ENCODE results near the gene C2CD3.

The C2CD3 gene

DNA sequence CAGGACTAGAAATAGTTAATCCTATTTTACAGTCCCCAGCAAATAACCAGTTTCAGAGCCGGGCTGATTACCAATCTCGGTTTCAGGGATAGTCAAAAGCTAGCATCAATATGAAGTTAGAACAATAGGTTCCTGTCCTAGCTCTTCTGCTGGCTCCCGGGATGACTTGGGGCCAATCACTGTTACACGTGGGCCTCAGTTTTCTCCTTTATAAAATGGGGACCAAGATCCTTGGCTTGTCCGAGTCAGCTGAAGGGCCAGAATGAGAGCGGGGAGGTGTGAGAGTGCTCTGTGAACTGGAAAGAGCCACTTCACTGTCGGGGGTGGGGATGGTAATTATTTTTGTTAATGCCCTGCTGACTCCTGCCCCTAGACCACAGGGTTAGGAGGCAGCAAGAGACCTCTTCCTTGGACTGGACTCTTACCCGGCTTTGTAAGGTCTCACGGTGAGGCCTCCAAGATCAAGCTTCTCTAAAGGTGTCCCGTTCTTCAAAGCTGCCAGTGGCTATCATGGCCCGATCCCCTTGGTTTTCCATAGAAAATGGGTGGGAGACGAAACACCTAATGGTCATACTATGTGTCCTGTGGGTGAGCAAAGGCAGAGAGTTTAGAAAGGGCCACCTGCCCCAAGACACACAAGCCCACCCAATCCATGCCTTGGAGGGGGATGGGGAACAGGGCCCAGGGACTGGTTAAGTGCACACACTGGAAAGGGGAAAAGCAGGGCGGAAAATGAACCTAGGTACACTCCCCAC is 189.6 kb downstream of the C2CD3 start:
- no peak for DNase-seq (ENCODE audit: low spot score)

GRCh38 chr11:73980001-73980961 is 190.5 kb downstream of the C2CD3 start:
- peak; percentile 89 for DNase-seq (ENCODE audit: low spot score)

- no peak for DNase-seq (ENCODE audit: low spot score)
These were observed 192.2 kb downstream of the C2CD3 start for GRCh38 chr11:73978576-73979086.

GRCh38 chr11:73977856-73978519 is 192.8 kb downstream of the C2CD3 start:
- DNase-seq (ENCODE audit: low spot score), result no peak

DNA sequence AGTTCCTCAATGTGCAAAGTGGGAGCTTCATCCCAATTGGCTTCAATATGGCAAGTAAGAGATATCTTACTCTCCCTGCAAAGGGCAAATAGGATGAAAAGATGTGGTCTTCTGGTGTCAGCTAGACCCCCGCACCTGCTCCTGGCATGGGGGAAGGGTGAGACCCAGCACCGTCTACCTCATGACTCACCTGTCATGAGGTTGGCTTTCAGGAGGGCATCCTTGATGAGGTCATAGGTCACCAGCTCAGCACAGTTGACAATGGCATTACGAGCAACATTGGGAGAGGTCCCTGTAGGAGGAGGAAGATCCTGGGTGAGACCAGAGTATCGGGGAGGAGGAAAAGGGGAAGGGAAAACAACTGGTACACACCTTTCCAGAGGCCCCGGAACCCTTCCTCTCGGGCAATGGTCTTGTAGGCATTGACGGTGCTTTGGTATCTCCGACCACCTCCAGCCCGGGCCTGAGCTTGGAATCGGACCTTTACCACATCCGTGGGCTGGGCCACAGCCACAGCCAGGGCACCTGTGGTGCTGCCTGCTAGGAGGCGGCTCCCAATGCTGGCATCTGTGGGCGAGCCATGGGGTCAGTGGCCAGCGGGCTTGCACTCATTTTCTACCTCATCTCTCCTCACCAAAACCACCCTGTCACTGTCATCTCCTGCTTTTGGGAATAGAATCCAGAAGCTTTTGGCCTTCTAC is 194.2 kb downstream of the C2CD3 start:
- peak; percentile 24 for DNase-seq (ENCODE audit: low spot score)

GRCh38 chr11:73975479-73975757 is 195.4 kb downstream of the C2CD3 start:
- no peak for DNase-seq (ENCODE audit: low spot score)

GRCh38 chr11:73974604-73975478 is 196.0 kb downstream of the C2CD3 start:
- DNase-seq (ENCODE audit: low spot score), result no peak

DNA sequence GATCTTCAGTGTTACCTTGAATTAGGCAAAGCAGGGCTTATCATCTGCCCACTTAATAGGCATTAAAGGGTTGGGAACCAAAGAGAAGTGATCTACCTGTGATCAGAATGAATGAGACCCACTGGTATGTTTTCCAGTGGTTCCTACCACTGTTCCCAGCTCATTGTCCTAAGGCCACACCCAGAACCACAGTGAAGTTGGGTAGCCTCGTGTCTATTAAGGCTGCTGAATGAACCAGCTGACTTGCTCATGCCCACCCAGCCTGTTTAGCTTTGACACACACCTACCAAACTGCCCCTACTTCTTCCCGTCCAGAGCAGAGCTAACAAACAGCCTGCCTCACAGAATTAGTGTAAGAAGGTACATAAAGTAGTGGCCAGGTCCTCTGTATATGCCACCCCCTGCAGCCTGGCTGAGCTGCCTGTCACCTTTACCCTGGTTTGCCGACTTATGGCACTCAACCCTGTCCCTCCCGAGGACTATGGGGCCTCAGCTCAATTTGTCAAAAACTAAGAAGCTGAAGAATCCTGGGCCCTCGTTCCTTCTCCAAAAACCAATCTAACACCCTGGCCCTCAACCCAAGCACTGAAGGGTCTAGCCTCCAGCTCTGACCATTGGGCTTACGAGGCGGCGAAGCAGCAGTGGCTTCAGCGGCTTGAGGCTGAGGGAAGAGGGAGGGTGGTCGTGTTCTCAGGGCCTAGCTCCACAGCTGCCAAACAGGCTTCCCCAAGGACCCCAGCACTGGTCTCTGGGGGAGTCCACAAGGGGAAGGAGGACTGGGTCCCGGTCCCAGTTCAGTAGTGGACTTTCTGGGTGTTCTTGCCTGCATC is 198.0 kb downstream of the C2CD3 start:
- peak; percentile 21 for DNase-seq (ENCODE audit: low spot score)

GRCh38 chr11:73972187-73972586 is 198.6 kb downstream of the C2CD3 start:
- DNase-seq (ENCODE audit: low spot score), result peak; percentile 19

DNA sequence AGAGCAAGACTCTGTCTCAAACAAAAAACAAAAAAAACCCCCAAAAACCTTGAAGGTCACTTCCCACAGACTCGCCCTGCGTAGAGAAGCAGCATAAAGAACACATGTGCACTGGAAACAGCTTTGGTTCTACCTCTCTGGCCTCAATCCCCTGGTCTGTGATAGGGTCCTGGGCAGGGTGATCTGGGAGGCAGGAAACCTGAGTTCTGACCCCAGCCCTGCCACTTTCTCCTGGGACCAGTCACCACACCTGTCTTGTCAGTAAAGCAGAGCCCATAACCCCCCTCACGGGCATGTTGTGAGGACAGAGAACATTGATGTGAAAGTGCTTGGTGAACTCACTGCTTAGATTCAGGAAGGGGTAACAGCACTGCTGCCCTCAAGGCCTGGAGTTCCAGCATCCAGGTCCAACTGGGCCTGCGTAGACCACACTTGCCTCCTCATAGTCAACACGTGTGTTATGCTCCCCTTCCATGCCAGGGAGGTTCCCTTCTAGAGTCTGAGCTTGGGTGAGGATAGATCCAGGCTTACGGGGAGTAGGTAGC is 199.6 kb downstream of the C2CD3 start:
- peak; percentile 31 for DNase-seq (ENCODE audit: low spot score)

- peak; percentile 65 for DNase-seq (ENCODE audit: low spot score)
These were observed 200.6 kb downstream of the C2CD3 start for GRCh38 chr11:73969991-73970800.

DNA sequence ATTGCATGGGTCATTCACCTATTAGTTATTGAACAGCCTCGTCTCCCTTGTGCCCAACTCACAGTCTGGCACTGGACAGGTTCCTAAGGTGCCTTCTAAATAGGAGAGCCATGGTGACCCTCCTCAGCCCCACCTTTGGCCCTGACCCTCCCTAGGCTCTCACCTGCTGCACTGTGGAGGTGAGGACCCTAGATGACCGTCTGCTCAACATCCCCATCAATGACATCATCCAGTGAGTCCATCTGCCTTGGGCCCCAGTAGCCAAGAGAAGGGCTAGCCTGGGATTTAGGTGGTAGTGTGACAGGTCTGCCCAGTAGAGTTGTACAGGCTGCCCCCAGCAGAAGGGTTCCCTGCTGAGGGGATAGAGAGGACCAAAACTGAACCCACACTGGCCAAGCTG is 201.7 kb downstream of the C2CD3 start:
- DNase-seq (ENCODE audit: low spot score), result peak; percentile 24

- DNase-seq (ENCODE audit: low spot score), result peak; percentile 25
These were observed 202.3 kb downstream of the C2CD3 start for GRCh38 chr11:73968356-73968966.

DNA sequence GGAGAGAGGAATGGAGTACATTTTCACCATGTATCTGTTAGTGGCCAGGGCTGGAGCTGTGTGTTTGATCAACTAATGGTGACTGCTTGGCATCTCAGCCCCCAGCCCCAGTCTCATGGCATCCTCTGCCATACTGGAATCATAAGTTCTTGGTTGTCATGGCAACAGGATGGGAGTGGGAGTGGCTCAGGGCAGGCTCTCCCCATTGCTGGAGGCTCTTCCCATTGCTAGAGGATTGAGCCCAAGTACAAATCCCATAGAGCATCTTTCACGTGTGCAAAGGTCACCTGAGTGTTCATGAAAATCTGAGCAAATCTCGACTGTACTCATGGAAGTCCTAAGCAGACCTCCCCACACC is 205.1 kb downstream of the C2CD3 start:
- no peak for DNase-seq (ENCODE audit: low spot score)

- DNase-seq (ENCODE audit: low spot score), result no peak
These were observed 205.6 kb downstream of the C2CD3 start for GRCh38 chr11:73965076-73965763.

DNA sequence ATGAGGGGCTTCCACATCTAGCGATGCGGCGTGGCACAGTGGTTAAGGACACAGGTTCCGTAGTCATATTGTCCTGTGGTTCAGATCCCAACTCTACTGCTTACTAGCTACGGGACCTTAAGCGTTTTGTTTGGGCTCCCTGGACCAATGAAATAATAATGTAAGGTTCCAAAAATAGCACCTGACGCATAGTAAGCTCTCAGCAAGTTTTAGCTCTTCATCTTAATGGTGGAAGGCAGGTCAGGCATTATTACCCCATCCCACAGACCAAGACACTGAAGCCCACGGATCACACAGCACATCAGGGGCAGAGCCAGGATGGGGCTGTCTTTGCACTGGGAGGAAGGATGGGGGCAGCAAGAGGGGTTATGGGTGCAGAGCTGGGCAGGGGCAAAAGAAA is 206.9 kb downstream of the C2CD3 start:
- no peak for DNase-seq (ENCODE audit: low spot score)

Measured in CD4-positive, alpha-beta T cell treated with Interleukin-15 for 4 hours (primary cell).